Activated CD8-positive, alpha-beta memory T cell treated with anti-CD3 and anti-CD28 coated beads for 24 hours (primary cell): ENCODE data around the gene KRTAP9-4.
"Not testable (repeated sequence)": the region's sequence is repeated elsewhere in the genome, so short reads cannot be mapped to it uniquely, and the experiment has no call there.

Source experiments
- DNase-seq: peaks from one replicate; pipeline ENCODE4 v3.0.0-alpha.2; 2020

KRTAP9-4 gene

GRCh38 chr17:41265078-41265477, 15.6 kb downstream of the KRTAP9-4 start, which contains the start of gene KRTAP9-6:
Gene KRTAP9-6 (plus strand): TSS chr17:41265378. CDS start chr17:41265378, 0 bp downstream.
- no peak for DNase-seq

GRCh38 chr17:41267711-41268110, 18.2 kb downstream of the KRTAP9-4 start:
- DNase-seq: no peak

GRCh38 chr17:41271323-41271722, 21.8 kb downstream of the KRTAP9-4 start:
- not testable (repeated sequence) for DNase-seq

GRCh38 chr17:41271858-41272257, 22.4 kb downstream of the KRTAP9-4 start:
- no peak for DNase-seq

- not testable (repeated sequence) for DNase-seq
These were observed 26.2 kb downstream of the KRTAP9-4 start, which contains the start of gene KRTAP9-7 for GRCh38 chr17:41275648-41276190. Gene KRTAP9-7 (plus strand): TSS chr17:41275698. CDS start chr17:41275698, 0 bp downstream.

GRCh38 chr17:41278176-41278955, 28.9 kb downstream of the KRTAP9-4 start:
- DNase-seq: no peak

GRCh38 chr17:41284043-41284442, 34.6 kb downstream of the KRTAP9-4 start:
- DNase-seq: no peak

- DNase-seq: no peak
These were observed 35.1 kb downstream of the KRTAP9-4 start for GRCh38 chr17:41284546-41284945.

- DNase-seq: no peak
These were observed 37.6 kb downstream of the KRTAP9-4 start for GRCh38 chr17:41287050-41287449.

GRCh38 chr17:41294016-41294415, 44.5 kb downstream of the KRTAP9-4 start:
- no peak for DNase-seq

GRCh38 chr17:41296846-41297245, 47.4 kb downstream of the KRTAP9-4 start:
- DNase-seq: no peak

GRCh38 chr17:41298458-41299135, 49.1 kb downstream of the KRTAP9-4 start:
- DNase-seq: no peak
